HL-60 (cell line): ENCODE data around the gene VIPR2.

Experiments used
- CTCF ChIP-seq: IDR thresholded peaks from one replicate; pipeline ENCODE4 v1.5.1; 2011; ENCODE audit warnings: low read length, control low read depth, inconsistent platforms; ENCODE audit not compliant: insufficient read depth
- GABPA ChIP-seq: IDR thresholded peaks from 2 replicates; pipeline ENCODE4 v1.6.1; 2012; ENCODE audit warnings: low read depth
- POLR2AphosphoS5 ChIP-seq: IDR thresholded peaks from 2 replicates; pipeline ENCODE4 v1.6.1; 2012; ENCODE audit warnings: low read depth
- REST ChIP-seq: IDR thresholded peaks from 2 replicates; pipeline ENCODE4 v1.6.1; 2012; ENCODE audit warnings: low read depth; ENCODE audit not compliant: insufficient replicate concordance

GRCh38 chr7:159094023-159094740 is 50.5 kb downstream of the VIPR2 start:
- TF ChIP-seq CTCF (no peak), REST (no peak), POLR2AphosphoS5 (no peak), GABPA (no peak)
